Lung (tissue), 12 donors: ENCODE data around the gene EPM2AIP1. TPM values are rescaled to one million over a fixed set of nuclear protein-coding genes. Genes with fewer than 3 reads are reported as not detected.

Experiments
- ATAC-seq: fragments of 200-7000 bp; cut with Tn5 transposase; one replicate; pipeline ENCODE4 v1.9.1; 2020; ENCODE audit warnings: moderate number of reproducible peaks; ENCODE audit not compliant: insufficient read depth, low FRiP score
- DNase-seq, 3 donors: peaks; one replicate each; pipeline ENCODE4 v3.0.0-alpha.2; 2013 to 2017
- H3K27ac ChIP-seq, 2 donors: one replicate each; pipeline ENCODE4 v1.5.1; 2013; ENCODE audit warnings: mild to moderate bottlenecking in 2 of 2, moderate library complexity in 2 of 2, control low read depth in 1 of 2, inconsistent platforms in 1 of 2, low read depth in 1 of 2, low read length in 1 of 2
- H3K27me3 ChIP-seq, 3 donors: one replicate each; pipeline ENCODE4 v1.5.1; 2013; ENCODE audit warnings: low read length in 2 of 3; ENCODE audit not compliant: control insufficient read depth in 3 of 3, insufficient read depth in 3 of 3
- H3K36me3 ChIP-seq, 4 donors: one replicate each; pipeline ENCODE4 v1.5.1; 2013; ENCODE audit warnings: low read length in 4 of 4, mild to moderate bottlenecking in 1 of 4, moderate library complexity in 1 of 4; ENCODE audit not compliant: control insufficient read depth in 4 of 4, insufficient read depth in 4 of 4
- H3K4me1 ChIP-seq, 5 donors: one replicate each; pipeline ENCODE4 v1.5.1; 2013; ENCODE audit warnings: low read length in 5 of 5, mild to moderate bottlenecking in 2 of 5, moderate library complexity in 1 of 5; ENCODE audit not compliant: control insufficient read depth in 5 of 5, insufficient read depth in 5 of 5
- H3K4me3 ChIP-seq: one replicate; pipeline ENCODE4 v1.5.1; 2013; ENCODE audit warnings: mild to moderate bottlenecking, control low read depth, moderate library complexity
- H3K9ac ChIP-seq, 2 donors: one replicate each; pipeline ENCODE4 v1.5.1; 2013; ENCODE audit warnings: low read length in 2 of 2, control low read depth in 1 of 2; ENCODE audit not compliant: insufficient read depth in 1 of 2
- H3K9me3 ChIP-seq, 4 donors: one replicate each; pipeline ENCODE4 v1.5.1; 2013; ENCODE audit warnings: low read length in 3 of 4, mild to moderate bottlenecking in 1 of 4, moderate library complexity in 1 of 4; ENCODE audit not compliant: control insufficient read depth in 4 of 4, insufficient read depth in 3 of 4
- CTCF ChIP-seq: IDR thresholded peaks from 2 replicates; pipeline ENCODE4 v1.5.1; 2012; ENCODE audit warnings: mild to moderate bottlenecking; ENCODE audit errors: control extremely low read depth, extremely low read depth
- WGBS, 2 donors: extraction: QIAGEN DNeasy Blood & Tissue Kit; methylation state at CpG; one replicate each; pipeline ENCODE4 v1.1.7; 2013; 5-methylcytosine and 5-hydroxymethylcytosine counted together
- polyA plus RNA-seq, 2 donors: library from polyadenylated mRNA; stranded (reverse); fragments of 200-250 nt; gene quantifications; one replicate each; pipeline ENCODE4 v1.2.1, GENCODE V29; 2013
- total RNA-seq, 2 donors: library from RNA; depleted of rRNA in 1 of 2; stranded (reverse); fragments of >200 nt in 1 of 2; gene quantifications; one replicate each; pipeline ENCODE4 v1.2.1, GENCODE V29; 2014 to 2021
- donor health status: control.
- donor health status: control.
- donor health status: Bipolar disorder and iron deficiency.
- donor health status: healthy.
- donor health status: DM: yes; HTN: yes; CAD: no.

Gene EPM2AIP1
- total and polyA plus RNA-seq, 4 donors, result 7.1 to 62.6 (median 13.9) TPM

GRCh38 chr3:37029111-37029510 is 36.2 kb upstream of the EPM2AIP1 start:
- Histone ChIP-seq H3K27ac (peak overlapping the region in 1 of 2 donors; percentile 89), H3K9ac (no peak overlapping the region), H3K9me3 (no peaks in the 10 kb centered on the region), H3K4me1 (peaks cover 0 to 38% (median 22%) of the 10 kb centered on the region in 5 donors), H3K36me3 (peaks cover 12 to 29% (median 25%) of the 10 kb centered on the region in 4 donors), H3K27me3 (no peaks in the 10 kb centered on the region), H3K4me3 (no peak overlapping the region)
- ATAC-seq (no peak), DNase-seq (no peak)
- WGBS, 2 donors, result 81 to 95% methylated on average over 1 of the region's 1 CpG
- TF ChIP-seq CTCF, result no peak

GRCh38 chr3:37028329-37028728 is 35.4 kb upstream of the EPM2AIP1 start:
- Histone ChIP-seq H3K4me1 (peaks cover 0 to 33% (median 22%) of the 10 kb centered on the region in 5 donors), H3K9ac (no peak overlapping the region), H3K9me3 (no peaks in the 10 kb centered on the region), H3K4me3 (no peak overlapping the region), H3K27ac (peak overlapping the region in 1 of 2 donors; percentile 89), H3K36me3 (peaks cover 12 to 36% (median 26%) of the 10 kb centered on the region in 4 donors), H3K27me3 (no peaks in the 10 kb centered on the region)
- ATAC-seq (no peak), DNase-seq (peak; percentile 48 to 67 (median 51))
- no peak for TF ChIP-seq CTCF
- 83 to 86% methylated on average over 1 of the region's 1 CpG for WGBS, 2 donors

- no peak for TF ChIP-seq CTCF
- H3K27me3 ChIP-seq, result no peaks in the 10 kb centered on the region
- WGBS, 2 donors, result 75 to 82% methylated on average over 5 of the region's 5 CpGs
- peaks cover 0 to 29% (median 14%) of the 10 kb centered on the region in 5 donors for H3K4me1 ChIP-seq
- H3K4me3 ChIP-seq, result no peak overlapping the region
- no peak for ATAC-seq
- peak overlapping the region in 1 of 2 donors; percentile 1 for H3K27ac ChIP-seq
- no peaks in the 10 kb centered on the region for H3K9me3 ChIP-seq
- no peak for DNase-seq
- no peak overlapping the region for H3K9ac ChIP-seq
- peaks cover 20 to 50% (median 37%) of the 10 kb centered on the region in 4 donors for H3K36me3 ChIP-seq
Observed at GRCh38 chr3:37026851-37027250, 33.9 kb upstream of the EPM2AIP1 start.
